HepG2 (cell line): ENCODE results near the gene ATXN7L3. TPM values are rescaled to one million over a fixed set of nuclear protein-coding genes. Genes with fewer than 3 reads are reported as not detected.

Experiments
- ATAC-seq: fragments of 200-7000 bp; cut with Tn5 transposase; 3 replicates; pipeline ENCODE4 v1.9.1; 2020; ENCODE audit warnings: mild to moderate bottlenecking, moderate library complexity
- BruUV-seq: library from RNA; stranded (reverse); fragments of 400-500 nt; replicated peaks from 2 replicates; lab custom pipeline; 2021; lab: Mats Ljungman, UMichigan
- CTCF ChIA-PET: fragments of 300-600 bp; formaldehyde crosslinking; extraction: SDS; loops from one replicate; lab custom pipeline; 2021; ENCODE audit warnings: low total read pairs, inconsistent platforms, low intra/inter-chr PET ratio; lab: Yijun Ruan, JAX
- POLR2A ChIA-PET: fragments of 350-600 bp; sonication (Branson Sonifier 250); formaldehyde crosslinking; loops from one replicate; lab custom pipeline; 2020; ENCODE audit warnings: antibody characterized with exemption, inconsistent platforms; lab: Yijun Ruan, JAX
- DNase-seq: peaks from one replicate; pipeline ENCODE4 v3.0.0-alpha.2; 2015; ENCODE audit warnings: low spot score
- FAIRE-seq: peaks from 3 replicates; lab custom pipeline; 2011; peaks lifted over from hg19 to GRCh38; lab: Jason Lieb, UNC
- H2AFZ ChIP-seq: one replicate; pipeline ENCODE4 v1.6.1; 2011; ENCODE audit warnings: low read length, inconsistent platforms
- H3K27ac ChIP-seq: fragments of 300-600 bp; 3 replicates; pipeline ENCODE4 v1.8.0; 2011; ENCODE audit warnings: mixed run types, mild to moderate bottlenecking, mixed read lengths, low read length, inconsistent platforms; ENCODE audit not compliant: insufficient read depth; ENCODE audit errors: extremely low read length
- H3K27me3 ChIP-seq, 2 experiments: fragments of 200-600 bp in 1 of 2; 2 replicates in 1 of 2; 3 replicates in 1 of 2; pipeline versions ENCODE4 v1.6.0 to v1.8.0; 2011; ENCODE audit warnings: low read length in 2 of 2, mild to moderate bottlenecking in 2 of 2, moderate library complexity in 2 of 2, inconsistent platforms in 1 of 2; ENCODE audit not compliant: insufficient read depth in 2 of 2, control insufficient read depth in 1 of 2
- H3K36me3 ChIP-seq, 2 experiments: fragments of 200-600 bp in 1 of 2; replicated peaks in 1 of 2; 2 replicates in 1 of 2; 3 replicates in 1 of 2; pipeline versions ENCODE4 v1.5.1 to v1.8.0; 2011; ENCODE audit warnings: low read length in 2 of 2, inconsistent platforms in 1 of 2; ENCODE audit not compliant: insufficient read depth in 2 of 2, control insufficient read depth in 1 of 2
- H3K4me1 ChIP-seq: 2 replicates; pipeline ENCODE4 v1.5.1; 2012; ENCODE audit warnings: low read length, inconsistent platforms; ENCODE audit not compliant: insufficient read depth
- H3K4me2 ChIP-seq: 2 replicates; pipeline ENCODE4 v1.6.0; 2011; ENCODE audit warnings: low read depth, low read length, inconsistent platforms
- H3K4me3 ChIP-seq, 3 experiments: fragments of 200-600 bp in 1 of 3; sonication (generic), shearing (Covaris generic) in 1 of 3; replicated peaks in 1 of 3; 2 replicates each; pipeline ENCODE4 v1.5.1; 2011 to 2016; ENCODE audit warnings: low read length in 3 of 3, inconsistent platforms in 2 of 3, low read depth in 2 of 3, mild to moderate bottlenecking in 2 of 3, control low read depth in 1 of 3, mixed read lengths in 1 of 3; ENCODE audit not compliant: insufficient read depth in 1 of 3
- H3K79me2 ChIP-seq: one replicate; pipeline ENCODE4 v1.6.1; 2011; ENCODE audit warnings: low read length, inconsistent platforms; ENCODE audit not compliant: insufficient read depth
- H3K9ac ChIP-seq: 2 replicates; pipeline ENCODE4 v1.6.0; 2011; ENCODE audit warnings: mild to moderate bottlenecking, low read depth, low read length, inconsistent platforms; ENCODE audit not compliant: insufficient read depth
- H3K9me3 ChIP-seq: 2 replicates; pipeline ENCODE4 v1.5.1; 2012; ENCODE audit warnings: mild to moderate bottlenecking, low read length
- H4K20me1 ChIP-seq: 2 replicates; pipeline ENCODE4 v1.6.0; 2011; ENCODE audit warnings: inconsistent platforms, mild to moderate bottlenecking, low read length, moderate library complexity; ENCODE audit not compliant: insufficient read depth
- ARID4A ChIP-seq: sonication (generic); formaldehyde crosslinking; IDR thresholded peaks from 2 replicates; pipeline ENCODE4 v1.5.0; 2020; ENCODE audit warnings: mild to moderate bottlenecking, missing genetic modification reagents, borderline replicate concordance
- ARNT2 ChIP-seq: sonication (generic); formaldehyde crosslinking; IDR thresholded peaks from 2 replicates; pipeline ENCODE4 v1.8.0; 2022; ENCODE audit warnings: mild to moderate bottlenecking, low read depth, missing genetic modification reagents, moderate library complexity
- CBFB ChIP-seq: sonication (generic); formaldehyde crosslinking; IDR thresholded peaks from 2 replicates; pipeline ENCODE4 v1.4.0; 2020; ENCODE audit warnings: missing genetic modification reagents
- CTCF ChIP-seq: sonication (generic); formaldehyde crosslinking; IDR thresholded peaks from 2 replicates; pipeline ENCODE4 v1.5.0; 2020; ENCODE audit warnings: mild to moderate bottlenecking, missing genetic modification reagents, moderate library complexity
- ETV5 ChIP-seq: IDR thresholded peaks from 2 replicates; pipeline ENCODE4 v1.6.1; 2018; ENCODE audit warnings: missing biosample characterization, missing genetic modification reagents, inconsistent platforms, borderline replicate concordance
- FOXA1 ChIP-seq, 2 experiments: fragments of 450-650 bp in 1 of 2; sonication (generic) in 1 of 2; formaldehyde crosslinking in 1 of 2; IDR thresholded peaks; 2 replicates each; pipeline versions ENCODE4 v1.4.0 to v1.6.1; 2016 to 2020; ENCODE audit warnings: missing genetic modification reagents in 1 of 2
- HNRNPK ChIP-seq: fragments of 200-400 bp; formaldehyde crosslinking; IDR thresholded peaks from 2 replicates; pipeline ENCODE4 v1.6.1; 2018; ENCODE audit warnings: low read length, low read depth, moderate library complexity, mild to moderate bottlenecking; ENCODE audit not compliant: poor library complexity, severe bottlenecking
- KLF6 ChIP-seq: IDR thresholded peaks from 2 replicates; pipeline ENCODE4 v1.8.0; 2016; ENCODE audit warnings: missing biosample characterization, missing genetic modification reagents
- NCOA5 ChIP-seq: sonication (generic); formaldehyde crosslinking; IDR thresholded peaks from 2 replicates; pipeline ENCODE4 v1.4.0; 2020; ENCODE audit warnings: missing genetic modification reagents
- POLR2A ChIP-seq, 2 experiments: IDR thresholded peaks; 2 replicates each; pipeline ENCODE4 v1.6.1; 2011; ENCODE audit warnings: low read depth in 2 of 2, low read length in 2 of 2, mild to moderate bottlenecking in 1 of 2, moderate library complexity in 1 of 2; ENCODE audit not compliant: insufficient read depth in 1 of 2
- RBFOX2 ChIP-seq: fragments of 200-400 bp; formaldehyde crosslinking; IDR thresholded peaks from 2 replicates; pipeline ENCODE4 v1.6.1; 2017; ENCODE audit warnings: low read depth, mild to moderate bottlenecking, low read length
- SMARCE1 ChIP-seq: fragments of 450-650 bp; IDR thresholded peaks from 2 replicates; pipeline ENCODE4 v1.6.1; 2017; ENCODE audit warnings: borderline replicate concordance
- THAP7 ChIP-seq: sonication (generic); formaldehyde crosslinking; IDR thresholded peaks from 2 replicates; pipeline ENCODE4 v1.8.1; 2023; ENCODE audit warnings: mild to moderate bottlenecking, missing genetic modification reagents
- ZNF616 ChIP-seq: sonication (generic); formaldehyde crosslinking; IDR thresholded peaks from 2 replicates; pipeline ENCODE4 v1.5.0; 2020; ENCODE audit warnings: low read depth, mild to moderate bottlenecking, missing genetic modification reagents
- ZNF878 ChIP-seq: sonication (generic); formaldehyde crosslinking; IDR thresholded peaks from 2 replicates; pipeline ENCODE4 v1.8.1; 2023; ENCODE audit warnings: mild to moderate bottlenecking, missing genetic modification reagents, moderate library complexity
- WGBS: methylation state at CpG from one replicate; pipeline ENCODE4 v1.1.6; 2017; ENCODE audit warnings: low lambda C conversion rate; 5-methylcytosine and 5-hydroxymethylcytosine counted together
- in situ Hi-C: cut with HindIII; loops from 2 replicates; pipeline ENCODE4 v1.10.0; 2017; ENCODE audit warnings: low pct_unique_long_range_greater_than_20kb; ENCODE audit not compliant: extremely low pct_ligation_motif_present
- intact Hi-C: fragments of 100-400 bp; cut with micrococcal nuclease; formaldehyde crosslinking; loops from one replicate; pipeline ENCODE4 v1.10.0; 2022; ENCODE audit not compliant: unreplicated experiment
- polyA plus RNA-seq, 8 experiments: library from polyadenylated mRNA; depleted of rRNA in 3 of 8; stranded (reverse) in 7 of 8; unstranded in 1 of 8; fragments of >200 nt; fragmentation: Illumina TruSeq in 4 of 8; extraction: Trizol in 4 of 8; gene quantifications; 2 replicates each; pipeline versions ENCODE4 v1.2.1 to v1.2.3, GENCODE V29; 2011 to 2016; ENCODE audit warnings: low read depth in 4 of 8, missing spikeins in 1 of 8, mixed read lengths in 1 of 8; ENCODE audit not compliant: insufficient read depth in 1 of 8
- total RNA-seq, 5 experiments: library from RNA; depleted of rRNA; stranded (reverse); fragments of >200 nt; fragmentation: Illumina TruSeq; extraction: Trizol; gene quantifications; 2 replicates each; pipeline ENCODE4 v1.2.3, GENCODE V29; 2016; ENCODE audit warnings: low read depth in 1 of 5

ATXN7L3 gene
- total and polyA plus RNA-seq, 2 of the 13 experiments (the other 11 are each of a cell fraction or from before 2014, with no cell fraction given): 44.5 to 59.1 TPM

GRCh38 chr17:44219616-44220212, 20.0 kb upstream of the ATXN7L3 start, which contains the start of gene UBTF:
UBTF (minus strand) TSS chr17:44219675; CDS start chr17:44218229, 1,446 bp downstream.
- POLR2A ChIA-PET: interaction anchor here (0.6 to 3.9 kb wide), 11 partner anchors 9 to 149 kb away, joined by 3 to 25 read pairs (median 3); partner anchors contain the start of genes ATXN7L3, FAM171A2, G6PC3 and GRN
- H3K36me3 ChIP-seq: peaks cover 18 to 23% of the 10 kb centered on the region in 2 experiments
- CTCF ChIA-PET: no interaction called here
- no peak for TF ChIP-seq KLF6 (CRISPR knock-in tag)
- no peak for TF ChIP-seq THAP7
- no peak for TF ChIP-seq SMARCE1
- peak; percentile 33; the same call in 1 of the 2 replicates for TF ChIP-seq RBFOX2
- TF ChIP-seq POLR2A (IDR thresholded peaks at IDR 0.05; ENCODE audit: insufficient read depth in 1 of 2, low read depth in 2 of 2, low read length in 2 of 2): peak in 1 of 2 experiments; percentile 41; a peak in 2 of 4 replicates
- TF ChIP-seq ZNF616 (CRISPR knock-in tag): no peak
- TF ChIP-seq FOXA1 (IDR thresholded peaks at IDR 0.05): no peak
- no peak for TF ChIP-seq FOXA1 (CRISPR knock-in tag; IDR thresholded peaks at IDR 0.05)
- peak; percentile 28; the same call in 1 of the 2 replicates for TF ChIP-seq CTCF (CRISPR knock-in tag)
- TF ChIP-seq CBFB: no peak
- TF ChIP-seq NCOA5: no peak
- TF ChIP-seq ARNT2 (CRISPR knock-in tag): peak; percentile 48; the same call in 1 of the 2 replicates
- TF ChIP-seq ETV5 (CRISPR knock-in tag): 0 out of 2 replicates have a peak, but pooled peaks have one; percentile 12
- peak; percentile 2; the same call in 1 of the 2 replicates for TF ChIP-seq ARID4A (CRISPR knock-in tag)
- 0 out of 2 replicates have a peak, but pooled peaks have one; percentile 41 for TF ChIP-seq ZNF878 (CRISPR knock-in tag)
- TF ChIP-seq HNRNPK: peak; percentile 83

More at GRCh38 chr17:44219616-44220212, 20.0 kb upstream of the ATXN7L3 start, which contains the start of gene UBTF:
- peak; percentile 51 for DNase-seq
- H3K4me1 ChIP-seq: peaks cover 34% of the 10 kb centered on the region
- peak within 1 kb of the TSS; percentile 95 for H3K4me2 ChIP-seq
- peak within 1 kb of the TSS; percentile 88 to 99 (median 98) for H3K4me3 ChIP-seq
- no peak for FAIRE-seq
- ATAC-seq: peak; percentile 13
- under 1% methylated on average over 25 of the region's 76 CpGs for WGBS
- H4K20me1 ChIP-seq: no peaks in the 10 kb centered on the region; the same call in 1 of the 2 replicates
- H3K27me3 ChIP-seq: no peaks in the 10 kb centered on the region; a peak in 1 of 5 replicates
- no TSS peak for BruUV-seq
- no peak within 1 kb of the TSS for H2AFZ ChIP-seq
- in situ Hi-C loops (loop anchor here (5.0 kb wide), 1 partner anchor 108 kb away; no protein-coding TSS in a partner anchor), intact Hi-C loops (loop anchor here (2.0 kb wide), 2 partner anchors 17 to 105 kb away; partner anchors contain the start of gene SLC25A39)
- H3K79me2 ChIP-seq: peaks cover 28% of the 10 kb centered on the region
- peak within 1 kb of the TSS; percentile 94 for H3K9ac ChIP-seq
- peak within 1 kb of the TSS; percentile 89 for H3K27ac ChIP-seq
- no peaks in the 10 kb centered on the region for H3K9me3 ChIP-seq
